LNCAP (cell line): ENCODE data around the gene GJB6.

ENCODE experiments used
- TF ChIP-seq, protein P1 (sequence below): fragments of 450-650 bp; IDR thresholded peaks from 2 replicates; pipeline ENCODE4 v1.5.1; 2017; ENCODE audit warnings: mild to moderate bottlenecking

The GJB6 gene

GRCh38 chr13:20177049-20177831 lies 54.9 kb downstream of the GJB6 start:
- TF ChIP-seq, protein P1, sequence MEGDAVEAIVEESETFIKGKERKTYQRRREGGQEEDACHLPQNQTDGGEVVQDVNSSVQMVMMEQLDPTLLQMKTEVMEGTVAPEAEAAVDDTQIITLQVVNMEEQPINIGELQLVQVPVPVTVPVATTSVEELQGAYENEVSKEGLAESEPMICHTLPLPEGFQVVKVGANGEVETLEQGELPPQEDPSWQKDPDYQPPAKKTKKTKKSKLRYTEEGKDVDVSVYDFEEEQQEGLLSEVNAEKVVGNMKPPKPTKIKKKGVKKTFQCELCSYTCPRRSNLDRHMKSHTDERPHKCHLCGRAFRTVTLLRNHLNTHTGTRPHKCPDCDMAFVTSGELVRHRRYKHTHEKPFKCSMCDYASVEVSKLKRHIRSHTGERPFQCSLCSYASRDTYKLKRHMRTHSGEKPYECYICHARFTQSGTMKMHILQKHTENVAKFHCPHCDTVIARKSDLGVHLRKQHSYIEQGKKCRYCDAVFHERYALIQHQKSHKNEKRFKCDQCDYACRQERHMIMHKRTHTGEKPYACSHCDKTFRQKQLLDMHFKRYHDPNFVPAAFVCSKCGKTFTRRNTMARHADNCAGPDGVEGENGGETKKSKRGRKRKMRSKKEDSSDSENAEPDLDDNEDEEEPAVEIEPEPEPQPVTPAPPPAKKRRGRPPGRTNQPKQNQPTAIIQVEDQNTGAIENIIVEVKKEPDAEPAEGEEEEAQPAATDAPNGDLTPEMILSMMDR: no peak

DNA sequence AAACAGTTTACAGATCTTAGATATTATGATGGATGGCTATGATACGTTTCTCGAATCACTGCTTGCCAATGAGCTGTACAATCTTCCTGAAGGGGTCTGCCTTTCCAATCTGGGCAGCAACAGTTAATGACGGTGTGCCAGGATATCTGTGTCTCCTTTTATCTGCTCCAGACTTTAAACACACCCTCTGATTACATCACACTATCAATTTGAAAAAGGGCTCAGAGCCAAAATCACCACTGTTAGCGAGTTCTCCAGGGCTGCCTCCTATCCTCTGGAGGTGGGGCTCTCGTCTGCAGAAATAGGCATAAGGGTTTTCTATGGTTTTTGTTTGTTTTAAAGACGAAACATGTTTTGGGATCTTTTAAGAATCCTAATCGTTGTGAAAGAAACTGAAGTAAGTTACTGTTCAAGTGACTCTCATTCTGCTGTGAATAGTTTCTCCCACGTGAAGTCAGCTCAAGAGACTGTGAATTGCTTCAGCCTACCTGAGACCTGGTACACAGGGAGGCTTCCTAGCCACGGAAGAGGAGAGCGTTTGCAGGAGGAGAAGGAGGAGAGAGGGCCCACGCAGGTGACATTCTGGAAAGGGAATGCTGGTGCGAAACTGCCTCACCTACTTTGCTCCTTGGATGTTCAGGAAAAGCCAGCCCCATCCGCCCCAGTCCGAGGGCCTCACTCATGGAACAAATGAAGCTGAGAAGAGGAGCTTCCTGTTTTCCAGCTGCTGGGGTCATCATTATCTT lies 56.0 kb downstream of the GJB6 start:
- TF ChIP-seq, protein P1: no peak

DNA sequence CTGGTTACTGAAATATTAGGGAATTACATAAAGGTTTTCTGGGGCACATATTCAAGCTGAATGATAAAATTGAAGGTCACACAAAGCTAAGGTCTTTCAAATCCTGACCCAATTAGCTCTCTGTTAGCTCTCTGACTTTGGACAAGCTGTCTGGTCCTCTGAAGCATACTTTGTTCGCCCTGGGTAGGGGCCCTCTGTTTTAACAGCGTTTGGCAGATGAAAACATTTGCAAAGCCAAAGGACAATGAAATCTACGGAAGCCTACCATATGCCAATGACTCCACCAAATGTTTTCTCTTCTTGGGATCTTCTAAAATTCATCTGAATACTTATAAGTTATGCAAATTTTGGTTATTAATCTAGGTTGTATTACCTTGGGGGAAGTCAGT lies 56.7 kb downstream of the GJB6 start:
- TF ChIP-seq, protein P1: no peak

DNA sequence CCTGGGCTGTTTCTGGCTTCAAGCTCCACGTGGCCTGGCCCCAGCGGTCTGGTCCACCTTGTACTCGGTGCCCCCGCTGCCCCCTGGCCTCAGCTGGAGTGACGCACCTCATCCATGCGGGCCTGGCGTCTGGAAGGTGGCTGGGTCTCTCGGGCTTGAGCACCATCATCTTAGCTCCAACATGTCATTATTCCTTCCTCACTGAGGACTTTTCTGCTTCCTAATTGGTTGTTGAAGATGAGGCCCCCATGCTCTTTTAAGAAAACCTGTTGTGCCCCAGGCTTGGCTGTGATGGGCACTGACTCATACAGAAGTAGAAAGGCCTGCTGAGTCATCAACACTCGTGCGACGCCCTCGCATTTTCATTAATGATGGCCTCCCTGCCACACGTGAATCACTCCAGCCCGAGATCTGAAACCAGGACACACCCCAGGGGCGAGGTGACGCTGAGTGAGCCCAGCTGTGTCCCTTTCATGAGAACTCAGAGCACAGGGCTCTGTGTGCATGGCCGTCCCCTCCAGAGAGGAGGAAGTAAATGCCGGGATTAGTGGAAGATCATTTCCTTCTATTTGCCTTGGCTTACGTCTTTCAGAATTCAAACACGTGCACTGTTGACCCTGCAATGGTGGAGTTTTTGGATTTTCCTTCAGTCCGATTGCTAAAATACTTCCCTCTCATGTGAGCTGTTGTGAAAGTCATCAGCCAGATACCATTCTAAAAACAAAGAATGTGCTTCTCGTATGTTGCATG lies 57.3 kb downstream of the GJB6 start:
- TF ChIP-seq, protein P1: no peak

DNA sequence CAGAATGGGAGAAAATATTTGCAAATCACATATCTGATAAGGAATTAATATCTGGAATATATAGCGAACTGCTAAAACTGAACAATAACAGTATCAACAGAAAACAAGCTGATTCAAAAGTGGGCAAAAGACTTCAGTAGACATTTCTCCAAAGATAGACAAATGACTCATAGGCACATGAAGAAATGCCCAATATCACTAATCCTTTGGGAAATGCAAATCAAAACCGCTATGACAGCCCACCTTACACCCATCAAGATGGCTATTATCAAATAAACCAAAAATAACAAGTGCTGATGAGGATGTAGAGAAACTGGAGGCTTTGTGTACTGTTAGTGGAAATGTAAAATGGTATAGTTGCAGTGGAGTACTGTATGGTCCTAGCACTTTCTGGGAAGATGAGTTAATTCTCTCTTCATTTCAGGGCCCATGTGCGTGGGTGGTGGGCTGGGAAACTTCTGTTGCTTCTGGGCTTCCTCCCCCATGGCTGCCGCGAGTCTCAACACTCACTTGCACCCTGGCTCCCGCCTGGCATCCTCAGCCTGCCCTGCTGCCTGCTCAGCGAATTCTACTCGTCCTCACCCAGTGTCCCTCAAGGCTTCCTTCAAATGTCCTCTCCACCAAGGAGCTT lies 58.9 kb downstream of the GJB6 start:
- TF ChIP-seq, protein P1: no peak
